CD14-positive monocyte (primary cell): ENCODE measurements around the gene RAC2. TPM values are rescaled to one million over a fixed set of nuclear protein-coding genes. Genes with fewer than 3 reads are reported as not detected.

Source experiments
- DNase-seq, 3 donors: peaks; one replicate each; pipeline ENCODE4 v3.0.0-alpha.2; 2011 to 2022
- H2AFZ ChIP-seq: 2 replicates; pipeline ENCODE4 v1.6.0; 2012; ENCODE audit warnings: mild to moderate bottlenecking, low read depth, low read length, inconsistent platforms; ENCODE audit not compliant: insufficient read depth, poor library complexity, severe bottlenecking
- H3K27ac ChIP-seq, 2 donors: 1 replicate in 1 of 2; 2 replicates in 1 of 2; pipeline ENCODE4 v1.5.1; 2012 to 2013; ENCODE audit warnings: low read length in 2 of 2, control low read depth in 1 of 2, inconsistent platforms in 1 of 2, low read depth in 1 of 2, mild to moderate bottlenecking in 1 of 2
- H3K27me3 ChIP-seq, 2 donors: one replicate each; pipeline versions ENCODE4 v1.6.0 to v1.6.1; 2011 to 2013; ENCODE audit warnings: low read length in 2 of 2; ENCODE audit not compliant: control insufficient read depth in 2 of 2, insufficient read depth in 2 of 2
- H3K36me3 ChIP-seq, 2 donors: replicated peaks in 1 of 2; 1 replicate in 1 of 2; 2 replicates in 1 of 2; pipeline versions ENCODE4 v1.5.1 to v1.6.1; 2012 to 2013; ENCODE audit warnings: low read length in 2 of 2, control low read depth in 1 of 2, inconsistent platforms in 1 of 2, mild to moderate bottlenecking in 1 of 2; ENCODE audit not compliant: insufficient read depth in 2 of 2, control insufficient read depth in 1 of 2
- H3K4me1 ChIP-seq, 2 donors: 1 replicate in 1 of 2; 2 replicates in 1 of 2; pipeline versions ENCODE4 v1.5.1 to v1.6.1; 2012 to 2013; ENCODE audit warnings: low read length in 2 of 2, control low read depth in 1 of 2, inconsistent platforms in 1 of 2, mild to moderate bottlenecking in 1 of 2, moderate library complexity in 1 of 2; ENCODE audit not compliant: insufficient read depth in 2 of 2, control insufficient read depth in 1 of 2
- H3K4me2 ChIP-seq: replicated peaks from 2 replicates; pipeline ENCODE3; 2012; ENCODE audit warnings: low read length, moderate library complexity, mild to moderate bottlenecking; ENCODE audit not compliant: poor library complexity, severe bottlenecking; ENCODE audit errors: extremely low read depth
- H3K4me3 ChIP-seq, 3 experiments: fragments of 200-600 bp in 1 of 3; sonication (generic) in 1 of 3; replicated peaks in 1 of 3; 1 replicate in 2 of 3; 2 replicates in 1 of 3; pipeline ENCODE4 v1.5.1; 2011 to 2013; ENCODE audit warnings: low read length in 3 of 3, mild to moderate bottlenecking in 3 of 3, control low read depth in 2 of 3, low read depth in 2 of 3, inconsistent platforms in 1 of 3, moderate library complexity in 1 of 3
- H3K79me2 ChIP-seq: 2 replicates; pipeline ENCODE4 v1.6.0; 2012; ENCODE audit warnings: mild to moderate bottlenecking, control low read depth, inconsistent platforms, low read length, moderate library complexity; ENCODE audit not compliant: insufficient read depth
- H3K9ac ChIP-seq: 2 replicates; pipeline ENCODE4 v1.6.0; 2017; ENCODE audit warnings: low read length, mild to moderate bottlenecking; ENCODE audit not compliant: insufficient read depth, poor library complexity, severe bottlenecking
- H3K9me3 ChIP-seq, 2 donors: replicated peaks in 1 of 2; 1 replicate in 1 of 2; 2 replicates in 1 of 2; pipeline versions ENCODE4 v1.5.1 to v1.6.1; 2012 to 2013; ENCODE audit warnings: low read length in 2 of 2, control low read depth in 1 of 2; ENCODE audit not compliant: control insufficient read depth in 1 of 2, insufficient read depth in 1 of 2
- H4K20me1 ChIP-seq: 2 replicates; pipeline ENCODE4 v1.6.0; 2012; ENCODE audit warnings: mild to moderate bottlenecking, low read length, control low read depth, moderate library complexity; ENCODE audit not compliant: insufficient read depth
- H3K27ac Mint-ChIP-seq, 7 donors: one replicate each; pipeline ENCODE4 v1.8.0; 2020; ENCODE audit warnings: mild to moderate bottlenecking in 7 of 7, mixed read lengths in 7 of 7, moderate library complexity in 6 of 7, inconsistent platforms in 2 of 7
- H3K27me3 Mint-ChIP-seq, 3 donors: one replicate each; pipeline ENCODE4 v1.8.0; 2021 to 2022; ENCODE audit warnings: low read depth in 3 of 3, mild to moderate bottlenecking in 3 of 3, mixed read lengths in 3 of 3, moderate library complexity in 3 of 3, inconsistent platforms in 1 of 3
- H3K36me3 Mint-ChIP-seq, 2 donors: one replicate each; pipeline ENCODE4 v1.8.0; 2020; ENCODE audit warnings: mixed read lengths in 2 of 2, inconsistent platforms in 1 of 2, mild to moderate bottlenecking in 1 of 2
- H3K4me1 Mint-ChIP-seq: one replicate; pipeline ENCODE4 v1.8.0; 2020; ENCODE audit warnings: mild to moderate bottlenecking, mixed read lengths
- H3K4me3 Mint-ChIP-seq, 2 donors: one replicate each; pipeline ENCODE4 v1.8.0; 2020; ENCODE audit warnings: mild to moderate bottlenecking in 2 of 2, mixed read lengths in 2 of 2, moderate library complexity in 1 of 2
- H3K9me3 Mint-ChIP-seq, 7 donors: one replicate each; pipeline ENCODE4 v1.8.0; 2020 to 2022; ENCODE audit warnings: mixed read lengths in 7 of 7, mild to moderate bottlenecking in 6 of 7, moderate library complexity in 6 of 7, inconsistent platforms in 2 of 7
- WGBS: methylation state at CpG from one replicate; pipeline ENCODE4 v1.1.5; 2013; ENCODE audit warnings: missing lambda C conversion rate; ENCODE audit not compliant: insufficient coverage; 5-methylcytosine and 5-hydroxymethylcytosine counted together
- intact Hi-C, 2 donors: fragments of 100-400 bp; cut with micrococcal nuclease; formaldehyde crosslinking; loops; one replicate each; pipeline versions ENCODE4 v1.15.0 to v1.15.1; 2023
- polyA plus RNA-seq, 3 donors: library from polyadenylated mRNA; depleted of rRNA in 1 of 3; unstranded in 2 of 3; stranded (reverse) in 1 of 3; fragments of 300-500 nt in 2 of 3; fragments of >200 nt in 1 of 3; fragmentation: Illumina TruSeq in 2 of 3; gene quantifications; 1 replicate in 2 of 3; 2 replicates in 1 of 3; pipeline ENCODE4 v1.2.3, GENCODE V29; 2012 to 2021
- TF ChIP-seq, protein P1 (sequence below): fragments of 200-600 bp; IDR thresholded peaks from one replicate; pipeline ENCODE4 v1.8.0; 2022; ENCODE audit warnings: antibody characterized with exemption, mild to moderate bottlenecking

RAC2 gene
- polyA plus RNA-seq, 3 donors, result 360 to 529 (median 526) TPM

DNA sequence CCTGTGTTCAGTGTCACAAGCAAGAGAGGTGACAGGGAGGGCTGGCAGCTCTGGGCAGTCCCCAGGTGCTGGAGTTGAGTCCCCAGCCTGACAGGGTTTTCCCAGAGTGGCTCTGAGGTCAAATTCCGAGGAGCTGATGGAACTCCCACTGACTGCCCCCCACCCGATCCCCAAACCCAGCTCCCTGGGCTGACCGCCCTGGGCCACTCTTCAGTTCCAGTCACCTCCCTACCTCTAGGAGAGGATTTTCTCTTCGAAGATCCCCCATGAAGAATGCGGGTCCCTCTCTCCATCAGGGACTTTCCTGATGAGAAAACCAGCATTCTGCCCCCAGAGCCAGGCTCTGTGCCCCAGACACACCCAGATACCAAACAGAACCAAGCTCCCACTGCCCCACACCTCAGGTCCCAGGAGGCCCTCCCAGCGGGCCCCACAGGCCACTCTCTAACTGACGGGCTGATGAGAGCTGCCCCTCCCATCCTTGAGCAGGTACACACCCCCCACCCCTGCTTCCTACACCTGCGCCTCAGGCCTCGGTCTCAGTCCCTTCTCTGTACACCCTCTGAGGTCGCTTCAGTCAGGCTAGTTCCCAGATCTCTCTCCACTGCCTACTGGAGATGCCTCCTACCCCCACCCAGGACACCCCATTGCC lies 12.1 kb upstream of the RAC2 start:
- Mint-ChIP-seq H3K4me3 (no peak overlapping the region), H3K4me1 (peaks cover 20% of the 10 kb centered on the region), H3K9me3 (peaks cover 0 to 1% (median 0%) of the 10 kb centered on the region in 7 donors), H3K36me3 (no peaks in the 10 kb centered on the region), H3K27ac (peak overlapping the region in 1 of 7 donors; percentile 42), H3K27me3 (peaks cover 10 to 13% (median 10%) of the 10 kb centered on the region in 3 donors)
- no peak for DNase-seq
- H2AFZ ChIP-seq, result no peak overlapping the region
- H3K9me3 ChIP-seq, result no peaks in the 10 kb centered on the region
- H3K9ac ChIP-seq, result no peak overlapping the region
- H4K20me1 ChIP-seq, result no peaks in the 10 kb centered on the region
- H3K27me3 ChIP-seq, result peaks cover 0 to 2% of the 10 kb centered on the region in 2 donors
- peaks cover 15 to 25% of the 10 kb centered on the region in 2 donors for H3K4me1 ChIP-seq
- intact Hi-C loops, result no loop called here
- H3K79me2 ChIP-seq, result no peaks in the 10 kb centered on the region
- no peak overlapping the region for H3K4me2 ChIP-seq
- H3K27ac ChIP-seq, result no peak overlapping the region
- 88% methylated on average over 9 of the region's 10 CpGs for WGBS
- no peaks in the 10 kb centered on the region for H3K36me3 ChIP-seq
- TF ChIP-seq, protein P1, sequence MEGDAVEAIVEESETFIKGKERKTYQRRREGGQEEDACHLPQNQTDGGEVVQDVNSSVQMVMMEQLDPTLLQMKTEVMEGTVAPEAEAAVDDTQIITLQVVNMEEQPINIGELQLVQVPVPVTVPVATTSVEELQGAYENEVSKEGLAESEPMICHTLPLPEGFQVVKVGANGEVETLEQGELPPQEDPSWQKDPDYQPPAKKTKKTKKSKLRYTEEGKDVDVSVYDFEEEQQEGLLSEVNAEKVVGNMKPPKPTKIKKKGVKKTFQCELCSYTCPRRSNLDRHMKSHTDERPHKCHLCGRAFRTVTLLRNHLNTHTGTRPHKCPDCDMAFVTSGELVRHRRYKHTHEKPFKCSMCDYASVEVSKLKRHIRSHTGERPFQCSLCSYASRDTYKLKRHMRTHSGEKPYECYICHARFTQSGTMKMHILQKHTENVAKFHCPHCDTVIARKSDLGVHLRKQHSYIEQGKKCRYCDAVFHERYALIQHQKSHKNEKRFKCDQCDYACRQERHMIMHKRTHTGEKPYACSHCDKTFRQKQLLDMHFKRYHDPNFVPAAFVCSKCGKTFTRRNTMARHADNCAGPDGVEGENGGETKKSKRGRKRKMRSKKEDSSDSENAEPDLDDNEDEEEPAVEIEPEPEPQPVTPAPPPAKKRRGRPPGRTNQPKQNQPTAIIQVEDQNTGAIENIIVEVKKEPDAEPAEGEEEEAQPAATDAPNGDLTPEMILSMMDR, result no peak
- no peak overlapping the region for H3K4me3 ChIP-seq

DNA sequence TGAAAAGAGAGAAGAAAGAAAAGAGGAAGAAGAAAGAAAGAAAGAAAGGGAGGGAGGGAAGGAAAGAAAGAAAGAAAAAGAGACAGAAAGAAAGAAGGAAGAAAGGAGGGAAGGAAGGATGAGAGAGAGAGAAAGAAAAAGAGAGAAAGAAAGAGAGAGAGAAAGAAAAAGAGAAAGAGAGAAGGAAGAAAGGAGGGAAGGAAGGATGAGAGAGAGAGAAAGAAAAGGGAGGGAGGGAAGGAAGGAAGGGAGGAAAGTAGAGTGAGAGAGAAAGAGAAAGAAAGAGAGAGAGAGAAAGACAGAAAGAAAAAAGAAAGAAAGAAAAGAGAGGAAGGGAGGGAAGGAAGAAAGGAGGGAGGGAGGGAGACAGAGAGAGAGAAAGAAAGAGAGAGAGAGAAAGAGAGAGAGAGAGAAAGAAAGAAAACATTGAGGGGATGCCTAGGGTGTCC lies 11.5 kb upstream of the RAC2 start:
- no peaks in the 10 kb centered on the region for H3K79me2 ChIP-seq
- peaks cover 0 to 2% of the 10 kb centered on the region in 2 donors for H3K27me3 ChIP-seq
- TF ChIP-seq, protein P1, result no peak
- Mint-ChIP-seq H3K36me3 (no peaks in the 10 kb centered on the region), H3K9me3 (peaks cover 0 to 1% (median 0%) of the 10 kb centered on the region in 7 donors), H3K27ac (peak overlapping the region in 1 of 7 donors; percentile 33), H3K4me3 (peak overlapping the region in 1 of 2 donors; percentile 13), H3K27me3 (peaks cover 8 to 10% (median 10%) of the 10 kb centered on the region in 3 donors), H3K4me1 (peaks cover 14% of the 10 kb centered on the region)
- peaks cover 10 to 19% of the 10 kb centered on the region in 2 donors for H3K4me1 ChIP-seq
- no peak overlapping the region for H3K4me2 ChIP-seq
- H2AFZ ChIP-seq, result no peak overlapping the region
- H3K27ac ChIP-seq, result no peak overlapping the region
- no peaks in the 10 kb centered on the region for H3K36me3 ChIP-seq
- no peak for DNase-seq
- no peak overlapping the region for H3K9ac ChIP-seq
- no peaks in the 10 kb centered on the region for H4K20me1 ChIP-seq
- intact Hi-C loops, result no loop called here
- no peaks in the 10 kb centered on the region for H3K9me3 ChIP-seq
- no peak overlapping the region for H3K4me3 ChIP-seq
